ENCODE data around the gene WDR33. TPM values are rescaled to one million over a fixed set of nuclear protein-coding genes. Genes with fewer than 3 reads are reported as not detected.

Gene WDR33
- total and polyA plus RNA-seq, 10 of the 15 experiments (the other 5 are each of a cell fraction or from before 2014, with no cell fraction given): 29.2 to 73.8 (median 45.6) TPM

- H3K4me1 ChIP-seq (ENCODE audit: control insufficient read depth, insufficient read depth, low read length): no peaks in the 10 kb centered on the region
- FAIRE-seq: no peak
- no peak overlapping the region for H3K9ac ChIP-seq (ENCODE audit: control insufficient read depth, insufficient read depth, low read length)
- intact Hi-C loops (cut with micrococcal nuclease; ENCODE audit: unreplicated experiment): no loop called here
- no TSS peak for BruUV-seq (replicated peaks)
- H4K20me1 ChIP-seq (ENCODE audit: control insufficient read depth, insufficient read depth): no peaks in the 10 kb centered on the region
- H3K9me3 ChIP-seq (replicated peaks; ENCODE audit: control insufficient read depth, insufficient read depth, low read length): no peaks in the 10 kb centered on the region
- H3K27ac ChIP-seq (ENCODE audit: control insufficient read depth, insufficient read depth): no peak overlapping the region
- in situ Hi-C loops (cut with MboI): no loop called here
- RAD21 ChIA-PET (ENCODE audit: unreplicated experiment): interaction anchor here (1.0 to 3.1 kb wide), 2 partner anchors 15 to 64 kb away, joined by 3 to 12 read pairs; no protein-coding TSS in a partner anchor
- H3K4me3 ChIP-seq: no peak overlapping the region
- CTCF ChIA-PET: interaction anchor here (1.4 to 1.6 kb wide), 2 partner anchors 10 to 65 kb away, joined by 3 read pairs; no protein-coding TSS in a partner anchor
- no peak for DNase-seq (ENCODE audit: low read depth, low spot score)
- H3K27me3 ChIP-seq (replicated peaks in 1 of 2; ENCODE audit: control insufficient read depth in 2 of 2, insufficient read depth in 2 of 2, low read length in 1 of 2): no peaks in the 10 kb centered on the region
- no peak overlapping the region for H3K4me2 ChIP-seq (ENCODE audit: control insufficient read depth, insufficient read depth)
- no peak for TF ChIP-seq SP1 (IDR thresholded peaks at IDR 0.05; ENCODE audit: low read depth, low read length)
- TF ChIP-seq ZNF217 (IDR thresholded peaks at IDR 0.05): no peak
- no peak for TF ChIP-seq STAT3 (IDR thresholded peaks at IDR 0.05; ENCODE audit: low read depth, low read length)
- no peak for TF ChIP-seq MYC (IDR thresholded peaks at IDR 0.05; ENCODE audit: insufficient read depth, insufficient read length, insufficient replicate concordance, low read length, severe bottlenecking)
- no peak for TF ChIP-seq FOS (IDR thresholded peaks at IDR 0.05; ENCODE audit: borderline replicate concordance, extremely low read depth, insufficient read length)
- no peak for TF ChIP-seq GATAD2B (conservative IDR thresholded peaks at IDR 0.05; ENCODE audit: low read depth)
- TF ChIP-seq CEBPZ (IDR thresholded peaks at IDR 0.05; ENCODE audit: low read depth, low read length): no peak
- TF ChIP-seq ZBTB40 (IDR thresholded peaks at IDR 0.05; ENCODE audit: borderline replicate concordance): no peak
- no peak for TF ChIP-seq ZNF274 (IDR thresholded peaks at IDR 0.05; ENCODE audit: insufficient read depth, insufficient read length)
- no peak for TF ChIP-seq NFXL1 (IDR thresholded peaks at IDR 0.05; ENCODE audit: borderline replicate concordance)
- TF ChIP-seq RB1 (IDR thresholded peaks at IDR 0.05; ENCODE audit: borderline replicate concordance): no peak
- TF ChIP-seq BCL11A (IDR thresholded peaks at IDR 0.05; ENCODE audit: low read depth, low read length): no peak
- no peak for TF ChIP-seq SREBF1 (IDR thresholded peaks at IDR 0.05; ENCODE audit: low read length)
- no peak for ATAC-seq
- no peaks in the 10 kb centered on the region for H3K36me3 ChIP-seq (ENCODE audit: control insufficient read depth in 2 of 2, insufficient read depth in 2 of 2, low read length in 1 of 2)
- no peak overlapping the region for H2AFZ ChIP-seq (ENCODE audit: control insufficient read depth, low read depth, low read length)
- 42% methylated on average over 8 of the region's 8 CpGs for WGBS (ENCODE audit: insufficient coverage, insufficient replicate concordance, low lambda C conversion rate, missing lambda C conversion rate)
- H3K79me2 ChIP-seq (ENCODE audit: control insufficient read depth, insufficient read depth, low read length): no peaks in the 10 kb centered on the region
- SMC1A ChIA-PET (ENCODE audit: uncharacterized antibody, unreplicated experiment): no interaction called here
- POLR2A ChIA-PET: no interaction called here
Observed at GRCh38 chr2:127654838-127655175, 156.2 kb downstream of the WDR33 start.
